GM19324 (cell line): ENCODE results near the gene CTLA4.

Source experiments
- ATAC-seq: cut with Tn5 transposase; IDR thresholded peaks from one replicate; pipeline ENCODE4 v1.9.1; 2021; ENCODE audit warnings: mild to moderate bottlenecking, moderate library complexity; ENCODE audit not compliant: unreplicated experiment, low FRiP score

CTLA4 gene

GRCh38 chr2:203918839-203919238 is 51.3 kb downstream of the CTLA4 start:
- ATAC-seq, result no peak
